ENCODE results near the gene SPSB2.
"Not testable (repeated sequence)": the region's sequence is repeated elsewhere in the genome, so short reads cannot be mapped to it uniquely, and the experiment has no call there.

SPSB2 gene

GRCh38 chr12:6888794-6889193 is 15.7 kb upstream of the SPSB2 start:
- DNase-seq, H3K27ac Mint-ChIP-seq, H3K27me3 Mint-ChIP-seq, H3K9me3 Mint-ChIP-seq, H3K4me3 Mint-ChIP-seq: not testable (repeated sequence)
- Mint-ChIP-seq H3K4me1 (ENCODE audit: low read depth) (peaks cover 20% of the 10 kb centered on the region), H3K36me3 (ENCODE audit: low read depth) (peaks cover 30% of the 10 kb centered on the region)

GRCh38 chr12:6888360-6888759 is 15.3 kb upstream of the SPSB2 start:
- Mint-ChIP-seq H3K27ac (no peak overlapping the region), H3K36me3 (ENCODE audit: low read depth) (peaks cover 33% of the 10 kb centered on the region), H3K4me1 (ENCODE audit: low read depth) (peaks cover 20% of the 10 kb centered on the region), H3K9me3 (no peaks in the 10 kb centered on the region), H3K4me3 (no peak overlapping the region), H3K27me3 (no peaks in the 10 kb centered on the region)
- DNase-seq, result no peak

GRCh38 chr12:6887460-6887859 is 14.4 kb upstream of the SPSB2 start:
- H3K4me1 Mint-ChIP-seq (ENCODE audit: low read depth), result peaks cover 18% of the 10 kb centered on the region
- DNase-seq, result no peak
- no peaks in the 10 kb centered on the region for H3K9me3 Mint-ChIP-seq
- no peaks in the 10 kb centered on the region for H3K27me3 Mint-ChIP-seq
- H3K4me3 Mint-ChIP-seq, result no peak overlapping the region
- H3K27ac Mint-ChIP-seq, result no peak overlapping the region
- peaks cover 41% of the 10 kb centered on the region for H3K36me3 Mint-ChIP-seq (ENCODE audit: low read depth)

GRCh38 chr12:6886206-6886999 is 13.3 kb upstream of the SPSB2 start:
- not testable (repeated sequence) for DNase-seq; H3K27ac Mint-ChIP-seq; H3K4me3 Mint-ChIP-seq; H3K9me3 Mint-ChIP-seq; H3K27me3 Mint-ChIP-seq; H3K4me1 Mint-ChIP-seq (ENCODE audit: low read depth)
- peaks cover 44% of the 10 kb centered on the region for H3K36me3 Mint-ChIP-seq (ENCODE audit: low read depth)

GRCh38 chr12:6884539-6884938 is 11.4 kb upstream of the SPSB2 start:
- Mint-ChIP-seq H3K4me3 (no peak overlapping the region), H3K27ac (no peak overlapping the region), H3K9me3 (no peaks in the 10 kb centered on the region), H3K4me1 (ENCODE audit: low read depth) (no peaks in the 10 kb centered on the region), H3K27me3 (no peaks in the 10 kb centered on the region), H3K36me3 (ENCODE audit: low read depth) (peaks cover 40% of the 10 kb centered on the region)
- no peak for DNase-seq

- H3K27me3 Mint-ChIP-seq, result no peaks in the 10 kb centered on the region
- no peak for DNase-seq
- H3K4me3 Mint-ChIP-seq, result no peak overlapping the region
- H3K36me3 Mint-ChIP-seq (ENCODE audit: low read depth), result peaks cover 43% of the 10 kb centered on the region
- no peak overlapping the region for H3K27ac Mint-ChIP-seq
- H3K4me1 Mint-ChIP-seq (ENCODE audit: low read depth), result no peaks in the 10 kb centered on the region
- H3K9me3 Mint-ChIP-seq, result no peaks in the 10 kb centered on the region
Measured at GRCh38 chr12:6883683-6884082, 10.6 kb upstream of the SPSB2 start.

GRCh38 chr12:6883252-6883651 is 10.1 kb upstream of the SPSB2 start:
- Mint-ChIP-seq H3K9me3 (no peaks in the 10 kb centered on the region), H3K4me3 (no peak overlapping the region), H3K36me3 (ENCODE audit: low read depth) (peaks cover 43% of the 10 kb centered on the region), H3K4me1 (ENCODE audit: low read depth) (no peaks in the 10 kb centered on the region), H3K27ac (no peak overlapping the region), H3K27me3 (no peaks in the 10 kb centered on the region)
- DNase-seq, result no peak

GRCh38 chr12:6879824-6880223 is 6.7 kb upstream of the SPSB2 start:
- H3K4me1 Mint-ChIP-seq (ENCODE audit: low read depth); H3K27me3 Mint-ChIP-seq; H3K9me3 Mint-ChIP-seq; DNase-seq; H3K4me3 Mint-ChIP-seq: not testable (repeated sequence)
- Mint-ChIP-seq H3K27ac (peak overlapping the region; percentile 44), H3K36me3 (ENCODE audit: low read depth) (peaks cover 55% of the 10 kb centered on the region)

- not testable (repeated sequence) for H3K9me3 Mint-ChIP-seq, DNase-seq, H3K27me3 Mint-ChIP-seq
- H3K36me3 Mint-ChIP-seq (ENCODE audit: low read depth), result peaks cover 79% of the 10 kb centered on the region
- peak overlapping the region; percentile 80 for H3K4me3 Mint-ChIP-seq
- peaks cover 46% of the 10 kb centered on the region for H3K4me1 Mint-ChIP-seq (ENCODE audit: low read depth)
- peak overlapping the region; percentile 89 for H3K27ac Mint-ChIP-seq
Measured at GRCh38 chr12:6874015-6874368, 889 bp upstream of the SPSB2 start.

- Mint-ChIP-seq H3K27me3 (no peaks in the 10 kb centered on the region), H3K9me3 (no peaks in the 10 kb centered on the region), H3K36me3 (ENCODE audit: low read depth) (peaks cover 85% of the 10 kb centered on the region), H3K27ac (peak overlapping the region; percentile 97), H3K4me3 (peak overlapping the region; percentile 95), H3K4me1 (ENCODE audit: low read depth) (peaks cover 52% of the 10 kb centered on the region)
- DNase-seq, result peak; percentile 93
Measured at GRCh38 chr12:6872073-6873048, 742 bp downstream of the SPSB2 start.

GRCh38 chr12:6871052-6871957 is 1.8 kb downstream of the SPSB2 start:
- peaks cover 83% of the 10 kb centered on the region for H3K36me3 Mint-ChIP-seq (ENCODE audit: low read depth)
- H3K27me3 Mint-ChIP-seq, result no peaks in the 10 kb centered on the region
- H3K27ac Mint-ChIP-seq, result peak overlapping the region; percentile 97
- H3K4me1 Mint-ChIP-seq (ENCODE audit: low read depth), result peaks cover 60% of the 10 kb centered on the region
- H3K9me3 Mint-ChIP-seq, result no peaks in the 10 kb centered on the region
- H3K4me3 Mint-ChIP-seq, result peak overlapping the region; percentile 95
- DNase-seq, result peak; percentile 60

- H3K4me3 Mint-ChIP-seq, result peak overlapping the region; percentile 95
- peak overlapping the region; percentile 97 for H3K27ac Mint-ChIP-seq
- H3K4me1 Mint-ChIP-seq (ENCODE audit: low read depth), result peaks cover 60% of the 10 kb centered on the region
- H3K27me3 Mint-ChIP-seq, DNase-seq, H3K9me3 Mint-ChIP-seq: not testable (repeated sequence)
- peaks cover 85% of the 10 kb centered on the region for H3K36me3 Mint-ChIP-seq (ENCODE audit: low read depth)
Measured at GRCh38 chr12:6870304-6870703, 2.8 kb downstream of the SPSB2 start.

- H3K27ac Mint-ChIP-seq, result peak overlapping the region; percentile 97
- peaks cover 86% of the 10 kb centered on the region for H3K36me3 Mint-ChIP-seq (ENCODE audit: low read depth)
- no peaks in the 10 kb centered on the region for H3K9me3 Mint-ChIP-seq
- DNase-seq, result peak; percentile 87
- H3K27me3 Mint-ChIP-seq, result no peaks in the 10 kb centered on the region
- H3K4me3 Mint-ChIP-seq, result peak overlapping the region; percentile 95
- H3K4me1 Mint-ChIP-seq (ENCODE audit: low read depth), result peaks cover 57% of the 10 kb centered on the region
Measured at GRCh38 chr12:6869049-6870021, 3.8 kb downstream of the SPSB2 start.
